H1 (cell line): ENCODE data around the gene SLC66A1. TPM values are rescaled to one million over a fixed set of nuclear protein-coding genes. Genes with fewer than 3 reads are reported as not detected.

Experiments
- CTCF ChIA-PET: fragments of 300-600 bp; sonication (Branson Sonifier 250); formaldehyde crosslinking; loops from one replicate; lab custom pipeline; 2021; ENCODE audit not compliant: partially characterized antibody; lab: Charles Lee
- POLR2A ChIA-PET: fragments of 300-600 bp; sonication (Branson Sonifier 250); formaldehyde crosslinking; loops from one replicate; lab custom pipeline; 2021; ENCODE audit warnings: inconsistent platforms; ENCODE audit not compliant: partially characterized antibody; lab: Charles Lee
- DNase-seq, 2 experiments: peaks; one replicate each; pipeline versions ENCODE4 v3.0.0 to v3.0.0-alpha.2; 2010 to 2022; ENCODE audit warnings: low spot score in 2 of 2, low read depth in 1 of 2, mixed read lengths in 1 of 2
- FAIRE-seq: peaks from 2 replicates; lab custom pipeline; 2011; peaks lifted over from hg19 to GRCh38; lab: Jason Lieb, UNC
- H2AFZ ChIP-seq: 2 replicates; pipeline ENCODE4 v1.8.1; 2012; ENCODE audit warnings: low read length, inconsistent platforms
- H2AK5ac ChIP-seq: 2 replicates; pipeline ENCODE4 v1.6.1; 2013; ENCODE audit warnings: low read depth, low read length
- H2BK120ac ChIP-seq: replicated peaks from 2 replicates; pipeline ENCODE3; 2013; ENCODE audit warnings: low read depth, low read length, inconsistent platforms
- H2BK12ac ChIP-seq: 2 replicates; pipeline ENCODE4 v1.6.1; 2013; ENCODE audit warnings: low read depth, low read length
- H2BK15ac ChIP-seq: 2 replicates; pipeline ENCODE4 v1.6.1; 2013; ENCODE audit warnings: low read length
- H2BK20ac ChIP-seq: 2 replicates; pipeline ENCODE4 v1.6.1; 2013; ENCODE audit warnings: low read length
- H2BK5ac ChIP-seq: 2 replicates; pipeline ENCODE4 v1.6.1; 2013; ENCODE audit warnings: low read depth, low read length
- H3K14ac ChIP-seq: 2 replicates; pipeline ENCODE4 v1.6.1; 2013; ENCODE audit warnings: inconsistent platforms; ENCODE audit not compliant: insufficient read length
- H3K18ac ChIP-seq: 2 replicates; pipeline ENCODE4 v1.6.1; 2013; ENCODE audit warnings: low read length; ENCODE audit errors: extremely low read depth
- H3K23ac ChIP-seq: 2 replicates; pipeline ENCODE4 v1.6.1; 2013; ENCODE audit warnings: inconsistent platforms; ENCODE audit not compliant: insufficient read length
- H3K23me2 ChIP-seq: 2 replicates; pipeline ENCODE4 v1.6.1; 2013; ENCODE audit warnings: low read depth, low read length
- H3K27ac ChIP-seq: 2 replicates; pipeline ENCODE4 v1.6.1; 2011; ENCODE audit warnings: low read depth, low read length, inconsistent platforms
- H3K27me3 ChIP-seq, 4 experiments: replicated peaks in 1 of 4; 1 replicate in 1 of 4; 2 replicates in 3 of 4; pipeline versions ENCODE4 v1.6.1 to v1.8.1; 2011 to 2013; ENCODE audit warnings: low read length in 3 of 4, mild to moderate bottlenecking in 3 of 4, inconsistent platforms in 2 of 4, mixed read lengths in 2 of 4, moderate library complexity in 1 of 4; ENCODE audit not compliant: control insufficient read depth in 3 of 4, insufficient read depth in 3 of 4; ENCODE audit errors: extremely low read depth in 1 of 4
- H3K36me3 ChIP-seq, 4 experiments: 2 replicates each; pipeline versions ENCODE4 v1.6.1 to v1.8.1; 2011 to 2013; ENCODE audit warnings: mild to moderate bottlenecking in 4 of 4, low read length in 3 of 4, moderate library complexity in 2 of 4, control low read depth in 1 of 4, inconsistent platforms in 1 of 4; ENCODE audit not compliant: insufficient read depth in 4 of 4, control insufficient read depth in 2 of 4
- H3K4ac ChIP-seq: replicated peaks from 2 replicates; pipeline ENCODE3; 2013; ENCODE audit warnings: low read length, low read depth, mixed read lengths, inconsistent platforms; ENCODE audit not compliant: insufficient read length
- H3K4me1 ChIP-seq, 4 experiments: replicated peaks in 1 of 4; 1 replicate in 1 of 4; 2 replicates in 3 of 4; pipeline versions ENCODE4 v1.6.1 to v1.8.1; 2011 to 2013; ENCODE audit warnings: low read length in 3 of 4, inconsistent platforms in 2 of 4, mixed read lengths in 1 of 4; ENCODE audit not compliant: insufficient read depth in 4 of 4, control insufficient read depth in 3 of 4
- H3K4me2 ChIP-seq, 2 experiments: 2 replicates each; pipeline versions ENCODE4 v1.6.1 to v1.8.1; 2011 to 2013; ENCODE audit warnings: low read depth in 2 of 2, low read length in 2 of 2, control low read depth in 1 of 2, inconsistent platforms in 1 of 2, mild to moderate bottlenecking in 1 of 2; ENCODE audit not compliant: insufficient read depth in 1 of 2
- H3K4me3 ChIP-seq, 4 experiments: fragments of 200-600, 300-600 bp in 1 of 4; sonication (generic), shearing (Covaris generic), sonication (Bioruptor Twin) in 1 of 4; 2 replicates each; pipeline versions ENCODE4 v1.5.1 to v1.8.1; 2011 to 2016; ENCODE audit warnings: low read length in 4 of 4, low read depth in 3 of 4, control low read depth in 2 of 4, inconsistent platforms in 2 of 4, mild to moderate bottlenecking in 2 of 4, mixed read lengths in 1 of 4, moderate library complexity in 1 of 4; ENCODE audit not compliant: insufficient read depth in 2 of 4; ENCODE audit errors: extremely low read depth in 1 of 4
- H3K56ac ChIP-seq: replicated peaks from 2 replicates; pipeline ENCODE3; 2013; ENCODE audit warnings: low read depth, mild to moderate bottlenecking, mixed read lengths, low read length, inconsistent platforms; ENCODE audit not compliant: insufficient read length
- H3K79me1 ChIP-seq: 2 replicates; pipeline ENCODE4 v1.6.1; 2013; ENCODE audit warnings: low read depth, low read length, control low read depth
- H3K79me2 ChIP-seq, 2 experiments: 2 replicates each; pipeline versions ENCODE4 v1.6.1 to v1.8.1; 2012 to 2013; ENCODE audit warnings: low read length in 2 of 2, mild to moderate bottlenecking in 2 of 2, inconsistent platforms in 1 of 2; ENCODE audit not compliant: insufficient read depth in 2 of 2, control insufficient read depth in 1 of 2
- H3K9ac ChIP-seq, 4 experiments: replicated peaks in 1 of 4; 1 replicate in 1 of 4; 2 replicates in 3 of 4; pipeline versions ENCODE4 v1.6.1 to v1.8.1; 2011 to 2013; ENCODE audit warnings: low read depth in 3 of 4, low read length in 3 of 4, control low read depth in 2 of 4, mild to moderate bottlenecking in 2 of 4, moderate library complexity in 2 of 4, inconsistent platforms in 1 of 4; ENCODE audit errors: extremely low read depth in 1 of 4
- H3K9me3 ChIP-seq, 2 experiments: 2 replicates each; pipeline versions ENCODE4 v1.6.1 to v1.8.1; 2012 to 2013; ENCODE audit warnings: mild to moderate bottlenecking in 2 of 2, moderate library complexity in 2 of 2, control low read depth in 1 of 2, inconsistent platforms in 1 of 2, low read depth in 1 of 2, low read length in 1 of 2, mixed read lengths in 1 of 2; ENCODE audit not compliant: insufficient read depth in 2 of 2
- H4K20me1 ChIP-seq, 2 experiments: replicated peaks in 1 of 2; 2 replicates each; pipeline versions ENCODE3 to v1.8.1; 2011 to 2013; ENCODE audit warnings: inconsistent platforms in 2 of 2, low read length in 2 of 2, mild to moderate bottlenecking in 1 of 2; ENCODE audit not compliant: insufficient read depth in 2 of 2, control insufficient read depth in 1 of 2
- H4K5ac ChIP-seq: 2 replicates; pipeline ENCODE4 v1.6.1; 2013; ENCODE audit warnings: low read length, low read depth, mixed read lengths, inconsistent platforms; ENCODE audit not compliant: insufficient read length
- H4K8ac ChIP-seq: 2 replicates; pipeline ENCODE4 v1.8.0; 2013; ENCODE audit warnings: mild to moderate bottlenecking, moderate library complexity, low read length, inconsistent platforms; ENCODE audit not compliant: insufficient read depth; ENCODE audit errors: extremely low read depth
- H4K91ac ChIP-seq: replicated peaks from 2 replicates; pipeline ENCODE3; 2013; ENCODE audit warnings: low read length, mixed read lengths, inconsistent platforms; ENCODE audit not compliant: insufficient read length
- ASH2L ChIP-seq: fragments of 200-600, 300-600 bp; sonication (generic); IDR thresholded peaks from one replicate; pipeline ENCODE4 v1.7.1; 2017; ENCODE audit warnings: low read length
- POU5F1 ChIP-seq: IDR thresholded peaks from 2 replicates; pipeline ENCODE4 v1.6.1; 2011; ENCODE audit warnings: low read depth, mild to moderate bottlenecking, low read length, moderate library complexity
- RAD21 ChIP-seq, 2 experiments: IDR thresholded peaks in 1 of 2; conservative IDR thresholded peaks in 1 of 2; 2 replicates each; pipeline ENCODE4 v1.6.1; 2011; ENCODE audit warnings: low read depth in 2 of 2, low read length in 2 of 2, improper control_type of control experiment in 1 of 2, inconsistent platforms in 1 of 2, mild to moderate bottlenecking in 1 of 2, moderate library complexity in 1 of 2
- WGBS, 2 experiments: shearing (Covaris generic) in 1 of 2; methylation state at CpG; one replicate each; pipeline versions ENCODE4 v1.1.6 to v1.1.7; 2013 to 2015; ENCODE audit warnings: low lambda C conversion rate in 2 of 2, mixed read lengths in 2 of 2, inconsistent platforms in 1 of 2, low coverage in 1 of 2, missing lambda C conversion rate in 1 of 2; ENCODE audit not compliant: insufficient replicate concordance in 2 of 2, insufficient coverage in 1 of 2, insufficient read length in 1 of 2; ENCODE audit errors: extremely low coverage in 1 of 2, missing lambda C conversion rate in 1 of 2; 5-methylcytosine and 5-hydroxymethylcytosine counted together
- polyA plus RNA-seq, 7 experiments: library from polyadenylated mRNA; depleted of rRNA in 3 of 7; stranded (reverse) in 5 of 7; unstranded in 2 of 7; fragments of >200 nt in 5 of 7; fragments of 200-250 nt in 2 of 7; gene quantifications; 1 replicate in 5 of 7; 2 replicates in 1 of 7; 4 replicates in 1 of 7; pipeline versions ENCODE4 v1.2.1 to v1.2.3, GENCODE V29; 2011 to 2013; ENCODE audit warnings: missing spikeins in 2 of 7, mixed read lengths in 2 of 7
- total RNA-seq: library from RNA; stranded (reverse); fragmentation: NEBNext Ultra II Directional; extraction: Animal tissue kit (Norgen Biotek cat#: 25700); gene quantifications from 2 replicates; pipeline ENCODE4 v1.2.1, GENCODE V29; 2021

The SLC66A1 gene
- total and polyA plus RNA-seq, 2 of the 8 experiments (the other 6 are each of a cell fraction or from before 2014, with no cell fraction given): 16.8 to 27.9 TPM

DNA sequence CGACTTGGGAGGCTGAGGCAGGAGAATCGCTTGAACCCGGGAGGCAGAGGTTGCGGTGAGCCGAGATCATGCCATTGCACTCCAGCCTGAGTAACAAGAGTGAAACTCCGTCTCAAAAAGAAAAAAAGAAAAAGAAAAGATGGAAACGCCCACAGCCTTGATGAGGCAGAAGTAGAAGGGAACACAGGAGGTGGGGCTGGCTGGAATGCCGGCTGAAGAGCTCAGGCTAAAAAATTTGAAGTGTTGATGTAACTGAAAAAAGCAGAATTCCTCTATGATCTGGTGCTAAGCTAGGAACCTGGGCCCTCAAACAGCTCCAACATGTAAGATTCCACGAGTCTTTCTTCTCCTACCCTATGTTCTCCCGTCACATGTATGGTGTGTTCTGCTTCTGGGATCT is 53.6 kb downstream of the SLC66A1 start:
- no peak overlapping the region for H4K91ac ChIP-seq
- peaks cover 0 to 2% (median 0%) of the 10 kb centered on the region in 4 experiments; a peak in 1 of 7 replicates for H3K4me1 ChIP-seq
- H2AFZ ChIP-seq: no peak overlapping the region
- H3K79me1 ChIP-seq: peaks cover 13% of the 10 kb centered on the region
- H3K27me3 ChIP-seq: no peaks in the 10 kb centered on the region
- no peak overlapping the region for H3K9ac ChIP-seq
- H2BK12ac ChIP-seq: no peak overlapping the region
- H3K4me2 ChIP-seq: no peak overlapping the region
- POLR2A ChIA-PET: no interaction called here
- H2BK15ac ChIP-seq: no peak overlapping the region
- H4K20me1 ChIP-seq: peaks cover 10 to 13% of the 10 kb centered on the region in 2 experiments
- H3K14ac ChIP-seq: no peak overlapping the region
- no peak overlapping the region for H3K4ac ChIP-seq
- H3K4me3 ChIP-seq: no peak overlapping the region
- H2BK5ac ChIP-seq: no peak overlapping the region
- no peaks in the 10 kb centered on the region for H3K23me2 ChIP-seq
- DNase-seq (no peak), FAIRE-seq (no peak)
- H3K18ac ChIP-seq: no peak overlapping the region
- no peak overlapping the region for H2BK20ac ChIP-seq
- H3K27ac ChIP-seq: no peak overlapping the region
- no peaks in the 10 kb centered on the region for H3K36me3 ChIP-seq
- H4K5ac ChIP-seq: no peak overlapping the region
- H3K23ac ChIP-seq: no peak overlapping the region
- peaks cover 0 to 18% of the 10 kb centered on the region in 2 experiments; a peak in 1 of 4 replicates for H3K79me2 ChIP-seq
- no peak for TF ChIP-seq POU5F1
- TF ChIP-seq ASH2L: no peak
- TF ChIP-seq RAD21 (IDR thresholded peaks at IDR 0.05 in 1 of 2, conservative IDR thresholded peaks at IDR 0.05 in 1 of 2; ENCODE audit: low read depth in 2 of 2, low read length in 2 of 2): no peak
- no peaks in the 10 kb centered on the region for H3K9me3 ChIP-seq
- H2AK5ac ChIP-seq: no peak overlapping the region
- no peak overlapping the region for H3K56ac ChIP-seq
- no peak overlapping the region for H4K8ac ChIP-seq
- no peak overlapping the region for H2BK120ac ChIP-seq
- CTCF ChIA-PET: interaction anchor here (1.2 to 8.1 kb wide), 6 partner anchors 9 to 128 kb away, joined by 3 to 56 read pairs (median 6); no protein-coding TSS in a partner anchor
- WGBS, 2 experiments: 90% methylated on average over 10 of the region's 10 CpGs; no CpG with 5 or more reads in 1 of the 2 experiments
